Right hindlimb (tissue), 1 donor: ENCODE results near the gene PRRC2A.

Experiments used
- DNase-seq: peaks from one replicate; pipeline ENCODE4 v3.0.0-alpha.2; 2018

PRRC2A gene

DNA sequence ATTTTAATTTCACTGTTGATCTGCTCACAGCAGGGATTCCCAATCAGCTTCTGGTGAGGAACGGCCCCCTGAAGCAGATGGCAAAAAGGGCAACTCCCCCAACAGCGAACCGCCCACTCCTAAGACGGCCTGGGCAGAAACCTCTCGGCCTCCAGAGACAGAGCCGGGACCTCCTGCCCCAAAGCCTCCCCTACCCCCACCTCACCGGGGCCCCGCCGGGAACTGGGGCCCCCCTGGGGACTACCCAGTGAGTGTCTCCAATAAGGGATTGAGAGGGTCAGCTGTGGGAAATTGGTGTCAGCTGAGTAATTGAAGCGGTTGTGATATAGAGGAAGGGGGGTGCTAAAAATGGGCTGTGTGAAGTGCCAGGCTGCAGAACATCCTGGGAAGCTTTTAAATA lies 6.4 kb downstream of the PRRC2A start:
- DNase-seq, result peak; percentile 19

DNA sequence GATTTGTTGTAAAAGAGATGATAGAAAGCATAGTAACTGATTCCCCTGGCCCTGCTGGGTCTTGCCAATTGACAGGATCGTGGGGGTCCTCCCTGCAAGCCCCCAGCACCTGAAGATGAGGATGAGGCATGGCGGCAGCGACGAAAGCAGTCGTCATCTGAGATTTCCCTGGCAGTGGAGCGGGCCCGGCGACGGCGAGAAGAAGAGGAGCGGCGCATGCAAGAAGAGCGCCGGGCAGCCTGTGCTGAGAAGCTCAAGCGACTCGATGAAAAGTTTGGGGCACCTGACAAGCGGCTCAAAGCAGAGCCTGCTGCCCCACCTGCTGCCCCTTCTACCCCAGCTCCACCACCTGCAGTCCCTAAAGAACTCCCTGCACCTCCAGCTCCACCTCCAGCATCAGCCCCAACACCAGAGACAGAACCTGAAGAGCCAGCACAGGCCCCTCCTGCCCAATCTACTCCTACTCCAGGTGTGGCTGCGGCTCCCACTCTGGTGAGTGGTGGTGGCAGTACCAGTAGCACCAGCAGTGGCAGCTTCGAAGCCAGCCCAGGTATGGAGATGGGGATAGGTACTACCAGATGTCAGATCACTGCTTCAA lies 7.3 kb downstream of the PRRC2A start:
- DNase-seq, result peak; percentile 9

- peak; percentile 7 for DNase-seq
Measured at GRCh38 chr6:31629014-31629413, 8.5 kb downstream of the PRRC2A start.

GRCh38 chr6:31630177-31630934 lies 9.8 kb downstream of the PRRC2A start:
- peak; percentile 18 for DNase-seq

DNA sequence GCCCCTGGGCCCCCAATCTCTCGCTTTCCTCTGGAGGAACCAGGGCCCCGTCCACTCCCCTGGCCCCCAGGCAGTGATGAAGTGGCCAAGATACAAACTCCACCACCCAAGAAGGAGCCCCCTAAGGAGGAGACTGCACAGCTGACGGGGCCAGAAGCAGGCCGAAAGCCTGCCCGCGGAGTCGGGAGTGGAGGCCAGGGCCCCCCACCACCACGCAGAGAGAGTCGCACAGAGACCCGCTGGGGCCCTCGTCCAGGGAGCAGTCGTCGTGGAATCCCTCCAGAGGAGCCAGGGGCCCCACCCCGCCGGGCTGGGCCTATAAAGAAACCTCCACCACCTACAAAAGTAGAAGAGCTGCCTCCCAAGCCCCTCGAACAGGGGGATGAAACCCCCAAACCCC lies 10.7 kb downstream of the PRRC2A start:
- peak; percentile 20 for DNase-seq

DNA sequence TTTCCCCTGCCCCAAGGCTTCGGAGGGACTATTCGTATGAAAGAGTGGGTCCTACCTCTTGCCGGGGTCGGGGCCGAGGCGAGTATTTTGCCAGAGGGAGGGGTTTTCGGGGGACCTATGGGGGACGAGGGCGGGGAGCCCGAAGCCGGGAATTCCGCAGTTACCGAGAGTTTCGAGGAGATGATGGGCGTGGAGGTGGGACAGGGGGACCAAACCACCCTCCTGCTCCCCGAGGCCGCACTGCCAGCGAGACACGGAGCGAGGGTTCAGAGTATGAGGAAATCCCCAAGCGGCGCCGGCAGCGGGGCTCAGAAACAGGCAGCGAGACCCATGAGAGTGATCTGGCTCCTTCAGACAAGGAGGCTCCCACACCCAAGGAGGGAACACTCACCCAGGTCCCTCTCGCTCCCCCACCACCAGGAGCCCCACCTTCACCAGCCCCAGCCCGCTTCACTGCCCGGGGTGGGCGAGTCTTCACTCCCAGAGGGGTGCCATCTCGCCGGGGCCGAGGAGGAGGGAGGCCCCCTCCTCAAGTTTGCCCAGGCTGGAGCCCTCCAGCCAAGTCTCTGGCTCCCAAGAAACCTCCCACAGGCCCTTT lies 11.3 kb downstream of the PRRC2A start:
- DNase-seq, result no peak

DNA sequence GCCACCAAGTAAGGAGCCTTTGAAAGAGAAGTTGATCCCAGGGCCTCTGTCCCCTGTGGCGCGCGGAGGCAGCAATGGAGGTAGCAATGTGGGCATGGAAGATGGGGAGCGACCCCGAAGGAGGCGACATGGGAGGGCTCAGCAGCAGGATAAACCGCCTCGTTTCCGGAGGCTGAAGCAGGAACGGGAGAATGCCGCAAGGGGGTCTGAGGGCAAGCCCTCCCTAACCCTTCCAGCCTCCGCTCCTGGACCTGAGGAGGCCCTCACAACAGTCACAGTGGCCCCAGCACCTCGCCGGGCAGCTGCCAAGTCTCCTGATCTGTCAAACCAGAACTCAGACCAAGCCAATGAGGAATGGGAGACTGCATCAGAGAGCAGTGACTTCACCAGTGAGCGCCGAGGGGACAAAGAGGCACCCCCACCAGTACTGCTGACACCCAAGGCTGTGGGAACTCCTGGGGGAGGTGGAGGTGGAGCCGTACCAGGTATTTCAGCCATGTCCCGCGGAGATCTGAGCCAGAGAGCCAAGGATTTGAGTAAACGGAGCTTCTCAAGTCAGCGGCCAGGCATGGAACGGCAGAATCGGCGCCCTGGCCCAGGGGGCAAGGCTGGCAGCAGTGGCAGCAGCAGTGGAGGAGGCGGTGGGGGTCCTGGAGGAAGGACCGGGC lies 11.9 kb downstream of the PRRC2A start:
- DNase-seq, result no peak

DNA sequence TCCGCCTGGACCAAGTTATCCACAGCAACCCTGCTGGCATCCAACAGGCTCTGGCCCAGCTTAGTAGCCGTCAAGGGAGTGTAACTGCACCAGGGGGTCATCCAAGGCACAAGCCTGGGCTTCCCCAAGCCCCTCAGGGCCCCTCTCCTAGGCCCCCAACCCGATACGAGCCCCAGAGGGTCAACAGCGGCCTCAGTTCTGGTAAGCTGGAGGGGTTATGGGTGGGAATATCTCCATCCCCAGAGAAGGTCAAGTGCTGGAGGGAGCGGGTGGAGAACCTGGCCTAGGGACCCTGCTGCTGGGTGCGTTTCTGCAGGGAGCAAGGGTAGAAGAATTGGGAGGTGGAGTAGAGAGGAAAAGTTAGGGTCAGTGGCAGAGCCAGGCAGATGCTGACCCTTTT lies 12.9 kb downstream of the PRRC2A start:
- DNase-seq, result no peak

DNA sequence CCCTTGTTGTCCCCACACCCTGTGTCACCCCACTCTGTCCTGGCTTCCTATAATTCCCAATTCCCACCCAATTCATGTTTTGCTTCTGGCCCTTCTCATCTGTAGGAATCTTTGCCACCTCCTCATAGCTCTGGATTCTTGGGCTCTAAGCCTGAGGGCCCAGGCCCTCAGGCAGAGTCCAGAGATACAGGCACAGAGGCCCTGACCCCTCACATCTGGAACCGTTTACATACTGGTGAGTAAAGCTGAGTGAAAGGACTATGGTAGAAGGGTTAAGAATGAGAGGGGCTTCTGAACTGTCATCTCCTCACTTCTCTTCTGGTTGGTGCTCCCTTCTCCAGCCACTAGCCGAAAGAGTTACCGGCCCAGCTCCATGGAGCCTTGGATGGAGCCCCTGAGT lies 13.6 kb downstream of the PRRC2A start:
- no peak for DNase-seq

GRCh38 chr6:31634969-31635575 lies 14.6 kb downstream of the PRRC2A start:
- DNase-seq, result no peak

GRCh38 chr6:31636698-31637596 lies 16.4 kb downstream of the PRRC2A start:
- no peak for DNase-seq

GRCh38 chr6:31639043-31639442 lies 18.5 kb downstream of the PRRC2A start:
- DNase-seq, result no peak

DNA sequence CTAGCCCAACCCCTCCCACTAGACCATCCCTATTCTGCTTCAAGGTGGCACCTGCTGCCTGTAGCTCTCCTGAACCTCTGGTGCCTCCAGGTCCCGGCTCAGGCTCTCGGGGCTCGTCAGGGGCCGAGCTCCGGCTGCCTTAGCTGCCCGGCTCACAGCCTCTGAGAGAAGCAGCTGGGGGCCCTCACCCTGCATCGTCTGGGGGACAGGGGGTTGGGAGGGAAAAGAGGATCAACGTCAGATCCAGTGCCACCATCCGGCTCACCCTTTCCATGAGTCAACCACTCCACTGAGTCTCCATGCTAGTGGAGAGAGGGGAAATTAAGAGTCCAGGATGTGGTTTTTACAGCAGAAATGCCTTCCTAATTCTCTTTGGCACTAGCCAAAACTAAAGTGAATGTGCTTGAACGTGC lies 18.9 kb downstream of the PRRC2A start:
- DNase-seq, result no peak

DNA sequence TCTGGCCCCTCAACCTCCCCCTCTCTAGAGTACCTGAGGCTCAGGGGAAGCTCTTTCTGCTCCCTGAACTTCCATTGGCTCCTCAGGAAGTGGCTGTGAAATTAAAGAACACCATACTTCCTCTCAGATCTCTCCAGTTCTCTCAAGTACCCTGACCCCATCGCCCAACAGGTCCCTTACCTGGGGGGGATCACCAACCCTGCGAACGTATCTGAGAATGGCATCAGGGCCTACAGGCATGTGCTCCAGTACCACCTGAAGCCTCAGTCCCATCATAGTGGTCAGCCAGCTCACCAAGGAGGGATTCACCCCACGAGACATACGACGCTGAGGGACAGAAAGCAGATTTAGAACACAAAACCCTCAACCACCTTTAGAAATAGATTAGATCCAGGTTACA lies 20.1 kb downstream of the PRRC2A start:
- no peak for DNase-seq

- DNase-seq, result no peak
Measured at GRCh38 chr6:31641370-31641769, 20.9 kb downstream of the PRRC2A start.

- no peak for DNase-seq
Measured at GRCh38 chr6:31642798-31643570, 22.5 kb downstream of the PRRC2A start.

DNA sequence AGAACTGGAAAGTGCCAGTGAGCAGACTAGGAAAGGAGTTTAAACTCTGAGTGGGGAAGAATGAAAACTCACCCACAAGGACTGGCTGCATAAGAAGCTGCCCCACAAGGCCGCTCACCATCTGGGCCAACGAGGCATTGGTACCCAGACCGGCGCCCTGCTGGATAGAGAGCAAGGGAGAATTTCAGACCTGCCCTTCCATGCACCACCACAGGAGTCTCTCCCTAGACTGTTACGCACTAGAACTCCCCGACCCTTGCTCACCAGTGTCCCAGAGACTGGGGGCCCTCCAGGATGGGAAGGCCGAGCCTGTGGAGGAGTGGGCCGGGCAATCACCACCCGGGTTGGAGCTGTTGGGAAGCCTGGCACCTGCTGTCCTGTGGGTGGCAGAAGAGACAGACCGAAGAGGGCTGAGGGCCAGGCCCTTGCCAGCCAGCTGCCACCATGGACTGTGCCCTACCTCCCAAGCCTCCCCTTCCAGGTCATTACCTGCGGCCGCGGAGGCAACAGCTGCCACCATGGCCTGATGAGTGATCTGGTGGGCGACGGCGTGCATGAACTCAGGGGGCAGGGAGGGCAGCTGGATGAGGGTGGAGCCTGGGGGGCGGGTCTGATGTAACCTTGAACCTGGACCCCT lies 23.4 kb downstream of the PRRC2A start:
- DNase-seq, result no peak

- no peak for DNase-seq
Measured at GRCh38 chr6:31645325-31645724, 24.8 kb downstream of the PRRC2A start.

GRCh38 chr6:31651602-31652191 lies 31.2 kb downstream of the PRRC2A start:
- DNase-seq, result no peak

- no peak for DNase-seq
Measured at GRCh38 chr6:31652925-31653724, 32.6 kb downstream of the PRRC2A start.
